Stimulated activated CD8-positive, alpha-beta memory T cell treated with anti-CD3 and anti-CD28 coated beads, Interleukin-15, amount 100 ng/mL, for 4 hours (primary cell): ENCODE data around the gene MGAT4B.

ENCODE experiments used
- DNase-seq, 2 donors: peaks; one replicate each; pipeline ENCODE4 v3.0.0-alpha.2; 2020; ENCODE audit warnings: low read depth in 2 of 2

Gene MGAT4B

DNA sequence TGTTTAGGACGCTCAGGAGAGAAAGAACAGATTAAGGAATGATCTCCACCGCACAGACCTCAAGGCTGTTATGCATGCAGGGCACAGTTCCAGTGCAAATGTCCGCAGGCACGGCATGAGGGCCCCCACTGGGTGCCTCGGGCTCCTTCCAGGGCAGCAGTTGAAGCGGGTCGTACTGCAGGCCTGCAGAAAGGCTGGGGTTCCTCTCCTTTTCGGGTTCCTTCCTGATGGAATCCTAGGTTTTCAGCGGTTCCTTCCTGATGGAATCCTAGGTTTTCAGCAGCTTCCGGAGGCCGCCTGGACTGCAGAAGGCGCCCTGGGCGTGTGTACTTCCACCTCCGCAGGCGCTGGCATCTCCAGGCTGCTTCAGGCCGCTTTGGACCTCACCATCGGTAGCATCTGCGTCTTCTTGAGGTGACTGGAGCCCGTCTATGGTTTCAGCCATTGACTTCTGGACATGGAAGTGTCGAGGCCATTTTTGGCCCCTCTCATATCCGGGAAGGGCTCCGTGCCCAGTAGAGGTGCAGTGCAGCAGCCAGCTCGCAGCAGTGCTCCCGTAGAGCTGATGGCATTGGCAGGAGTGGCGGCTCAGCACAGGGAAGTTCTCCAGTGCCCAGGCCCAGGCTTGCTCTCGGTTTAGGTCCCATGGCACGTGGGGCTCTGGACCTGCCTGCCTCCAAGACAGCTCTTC lies 5.6 kb upstream of the MGAT4B start:
- DNase-seq = no peak

GRCh38 chr5:179805529-179806249 lies 977 bp downstream of the MGAT4B start:
- DNase-seq = no peak

GRCh38 chr5:179805070-179805528 lies 1.6 kb downstream of the MGAT4B start:
- DNase-seq = no peak

GRCh38 chr5:179804555-179804947 lies 2.1 kb downstream of the MGAT4B start:
- no peak for DNase-seq

DNA sequence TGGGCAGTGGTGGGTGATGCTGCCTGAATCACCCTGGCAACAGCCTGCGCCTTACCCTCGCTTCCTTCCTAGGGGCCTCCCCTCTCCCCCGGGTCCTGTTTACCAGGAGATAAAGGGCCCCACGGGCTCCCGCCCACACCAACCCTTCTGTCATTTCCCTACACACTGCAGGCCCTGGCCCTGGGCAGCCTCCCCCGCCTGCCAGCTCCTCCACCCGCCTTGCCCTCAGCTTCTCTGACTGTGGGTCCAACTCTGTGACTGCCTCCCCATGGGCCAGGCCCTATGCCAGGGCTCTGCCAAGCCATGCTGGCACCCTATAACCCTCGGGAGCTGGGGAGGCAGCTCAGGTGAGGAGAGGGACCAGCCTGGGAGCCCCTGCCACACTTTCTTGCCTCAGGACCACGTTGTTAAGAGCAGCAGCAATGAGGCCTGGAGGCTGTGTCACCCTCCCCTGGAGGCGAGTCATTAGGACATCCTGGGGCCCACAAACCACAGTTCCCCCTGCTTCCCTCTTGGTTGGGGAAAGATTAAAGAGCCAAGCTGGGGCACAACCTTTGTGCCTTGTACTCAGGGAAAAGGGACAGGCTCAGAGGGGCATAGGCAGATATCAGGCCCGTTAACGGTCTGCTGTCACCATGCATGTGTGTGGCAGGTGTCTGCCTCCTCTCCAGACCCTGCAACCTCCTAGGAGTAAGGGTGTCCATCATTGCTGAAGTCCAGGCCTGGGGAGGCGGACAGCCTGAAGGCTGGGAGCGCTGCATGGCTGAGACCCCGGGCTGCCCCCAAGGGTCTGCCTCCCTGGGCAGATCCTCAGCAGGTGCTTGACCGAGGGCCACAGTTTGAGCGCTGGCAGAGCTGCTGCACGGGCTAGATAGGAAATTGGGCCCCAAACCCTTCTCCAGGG lies 2.8 kb downstream of the MGAT4B start:
- no peak for DNase-seq

GRCh38 chr5:179802950-179803562 lies 3.6 kb downstream of the MGAT4B start:
- DNase-seq = no peak

DNA sequence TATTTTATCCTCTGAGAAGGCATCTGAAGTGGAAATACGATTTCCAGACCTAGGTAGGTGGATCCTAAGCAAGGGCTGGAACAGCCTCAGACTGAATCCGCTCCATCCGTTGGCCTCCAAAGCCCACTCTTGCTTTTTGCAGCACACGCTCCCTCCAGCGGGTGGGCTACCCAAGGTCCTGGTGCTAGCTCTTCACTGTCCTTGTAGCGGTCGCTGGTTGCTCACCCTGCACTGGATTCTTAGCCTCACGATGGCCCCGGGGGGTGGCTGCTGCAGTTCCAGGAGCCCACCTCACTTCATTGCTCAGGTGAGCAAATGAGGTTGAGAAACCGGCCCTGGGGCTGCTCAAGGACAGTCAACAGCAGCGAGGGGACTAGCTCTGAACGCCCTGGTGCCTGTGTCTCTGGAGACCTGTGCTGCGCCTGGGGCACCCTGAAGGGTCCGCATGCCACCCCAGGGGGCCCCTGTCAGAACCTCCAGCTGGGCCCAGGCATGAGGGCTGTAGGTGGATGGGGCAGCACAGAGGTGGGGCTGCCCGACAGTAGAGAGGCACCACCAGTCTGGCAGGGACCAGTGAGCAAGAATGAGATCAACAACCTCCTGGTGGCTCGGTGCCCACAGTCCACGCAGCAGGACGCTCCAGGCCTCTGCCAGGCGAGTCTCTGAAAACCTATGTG lies 4.3 kb downstream of the MGAT4B start:
- no peak for DNase-seq

DNA sequence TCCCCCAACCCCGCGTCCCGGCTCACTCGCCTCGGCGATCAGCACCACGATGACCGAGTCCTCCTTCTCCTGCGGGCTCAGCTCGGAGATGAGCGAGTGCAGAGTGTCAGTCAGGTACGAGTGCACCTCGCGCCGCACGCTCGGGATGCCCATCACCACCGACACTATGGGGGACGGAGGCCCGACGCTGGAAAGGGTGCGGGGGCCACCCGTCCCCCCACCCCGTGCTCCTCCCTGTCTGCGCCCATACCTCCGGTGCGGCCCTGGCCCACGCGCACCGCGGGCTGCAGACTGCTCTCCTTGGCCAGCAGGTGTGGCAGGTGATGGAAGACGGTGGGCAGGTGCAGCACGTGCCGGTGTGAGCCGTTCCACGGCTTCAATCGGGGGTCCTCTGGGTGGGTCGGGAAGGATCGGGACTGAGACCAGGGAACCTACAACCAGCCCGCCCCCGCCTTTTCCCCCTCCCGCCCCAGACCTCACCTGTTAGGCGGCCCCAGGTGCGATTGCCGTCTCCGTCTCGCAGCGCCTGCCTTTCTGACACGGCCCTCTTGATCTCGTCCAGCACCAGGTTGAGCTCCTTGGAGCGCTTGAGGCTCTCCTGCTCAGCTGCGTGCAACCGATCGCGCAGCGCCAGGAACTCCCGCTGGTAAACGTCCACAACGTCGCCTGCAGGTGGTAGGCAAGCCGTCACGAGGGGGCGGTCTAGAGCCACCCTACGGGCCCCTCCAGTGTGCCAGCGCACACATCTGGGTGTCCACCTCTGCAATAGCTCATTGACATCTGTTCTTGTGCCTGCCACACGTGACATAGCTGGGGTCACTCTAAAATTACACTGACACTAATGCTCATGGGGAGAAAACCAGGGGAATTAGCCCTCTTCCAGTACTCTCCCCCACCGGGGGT lies 5.1 kb downstream of the MGAT4B start:
- peak; percentile 63 to 64 for DNase-seq

DNA sequence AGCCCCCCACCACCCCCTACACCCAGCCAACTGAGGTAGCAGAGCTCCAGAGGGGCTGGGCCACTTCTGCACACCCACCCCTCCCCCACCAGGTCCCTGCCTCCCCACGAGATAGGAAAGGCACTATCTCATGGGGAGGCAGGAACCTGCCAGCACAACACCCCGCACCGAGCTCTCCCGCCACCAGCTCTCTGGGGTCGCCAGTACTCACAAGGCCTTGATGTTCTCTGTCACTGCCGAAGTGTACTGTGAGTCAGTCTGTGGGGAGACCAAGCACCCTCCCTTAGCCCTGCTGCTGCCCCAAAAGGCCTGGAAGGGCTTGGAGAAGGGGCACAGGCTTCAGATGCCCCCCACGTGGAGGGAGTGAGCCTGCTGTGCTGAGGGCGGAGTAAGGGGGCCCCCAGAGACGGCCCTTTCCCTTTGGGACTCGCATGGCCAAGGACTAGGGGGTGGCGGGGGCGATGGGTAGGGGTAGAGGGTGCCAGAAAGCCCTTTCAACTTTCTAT lies 5.9 kb downstream of the MGAT4B start:
- DNase-seq = no peak

DNA sequence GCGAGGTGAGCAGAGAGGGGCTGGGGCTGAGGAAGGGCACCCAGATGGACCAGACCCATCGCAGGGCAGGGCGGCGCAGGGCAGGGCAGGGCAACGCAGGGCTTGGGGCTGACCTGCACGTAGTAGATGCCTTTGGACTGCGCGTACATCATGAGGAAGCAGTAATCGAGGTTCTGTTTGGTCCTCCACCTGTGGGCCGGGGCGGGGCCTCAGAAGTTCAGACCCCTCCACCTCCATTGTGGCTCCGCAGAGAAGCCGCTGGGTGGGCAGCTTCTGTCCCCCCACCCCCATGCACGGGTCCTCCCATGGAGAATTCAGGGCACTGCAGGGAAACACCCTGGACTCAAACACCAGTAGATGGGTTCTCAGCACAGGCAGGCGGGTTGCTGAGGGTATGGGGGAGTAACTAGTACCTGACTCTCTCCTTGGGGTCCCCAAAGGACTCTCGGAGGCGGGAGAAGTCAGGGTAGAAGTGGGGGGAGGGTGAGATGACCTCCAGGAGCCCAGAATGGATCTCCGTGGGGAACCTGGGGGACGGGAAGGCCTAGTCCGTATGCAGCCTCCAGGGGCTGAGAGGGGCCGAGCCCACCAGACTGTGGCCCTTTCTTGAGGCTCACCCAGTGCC lies 6.5 kb downstream of the MGAT4B start:
- DNase-seq = no peak

GRCh38 chr5:179799644-179799973 lies 7.1 kb downstream of the MGAT4B start:
- DNase-seq = no peak

DNA sequence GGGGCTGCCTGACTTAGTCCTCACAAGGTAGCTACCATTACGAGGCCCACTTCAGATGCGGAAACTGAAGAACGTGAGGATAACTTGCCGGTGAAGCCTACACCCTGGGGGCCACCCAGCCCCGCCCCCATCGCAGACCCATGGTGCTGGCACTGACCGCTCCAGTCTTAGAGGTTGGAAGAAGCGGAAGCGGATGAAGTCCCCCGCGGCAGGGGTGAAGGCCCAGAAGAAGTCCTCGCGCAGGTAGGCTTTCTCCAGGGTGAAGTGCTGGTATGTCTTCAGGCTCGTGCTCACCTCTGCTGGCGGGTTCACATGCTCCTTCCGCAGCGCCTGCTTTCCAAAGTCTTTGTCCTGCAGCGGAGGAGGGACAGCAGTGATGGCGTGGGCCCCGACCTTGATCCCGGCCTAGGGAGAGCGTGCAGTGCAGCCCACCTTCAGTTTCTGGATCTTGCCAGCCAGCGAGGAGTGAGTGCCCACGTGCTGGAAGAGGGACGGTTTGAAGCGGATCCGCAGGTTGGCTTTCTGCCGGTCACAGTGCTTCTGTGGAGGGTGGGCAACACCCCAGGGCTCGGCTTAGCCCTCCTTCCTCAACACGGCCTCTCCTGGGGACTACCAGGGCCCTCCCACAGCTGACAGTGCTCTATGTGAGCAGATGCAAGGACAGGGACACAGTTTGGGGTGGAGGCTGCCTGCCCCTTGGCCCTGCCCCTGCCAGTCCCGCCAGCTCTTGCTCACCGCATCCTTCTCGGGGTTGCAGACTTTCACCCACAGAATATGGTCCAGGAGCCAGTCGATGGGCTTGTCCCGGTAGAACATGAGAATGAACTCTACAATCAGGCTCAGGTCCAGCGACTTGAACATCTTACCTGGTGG lies 7.7 kb downstream of the MGAT4B start:
- DNase-seq = no peak

- DNase-seq = no peak
Measured at GRCh38 chr5:179798144-179798770, 8.4 kb downstream of the MGAT4B start.

GRCh38 chr5:179797741-179798140 lies 8.9 kb downstream of the MGAT4B start:
- DNase-seq = no peak

- DNase-seq = no peak
Measured at GRCh38 chr5:179796877-179797608, 9.6 kb downstream of the MGAT4B start.

DNA sequence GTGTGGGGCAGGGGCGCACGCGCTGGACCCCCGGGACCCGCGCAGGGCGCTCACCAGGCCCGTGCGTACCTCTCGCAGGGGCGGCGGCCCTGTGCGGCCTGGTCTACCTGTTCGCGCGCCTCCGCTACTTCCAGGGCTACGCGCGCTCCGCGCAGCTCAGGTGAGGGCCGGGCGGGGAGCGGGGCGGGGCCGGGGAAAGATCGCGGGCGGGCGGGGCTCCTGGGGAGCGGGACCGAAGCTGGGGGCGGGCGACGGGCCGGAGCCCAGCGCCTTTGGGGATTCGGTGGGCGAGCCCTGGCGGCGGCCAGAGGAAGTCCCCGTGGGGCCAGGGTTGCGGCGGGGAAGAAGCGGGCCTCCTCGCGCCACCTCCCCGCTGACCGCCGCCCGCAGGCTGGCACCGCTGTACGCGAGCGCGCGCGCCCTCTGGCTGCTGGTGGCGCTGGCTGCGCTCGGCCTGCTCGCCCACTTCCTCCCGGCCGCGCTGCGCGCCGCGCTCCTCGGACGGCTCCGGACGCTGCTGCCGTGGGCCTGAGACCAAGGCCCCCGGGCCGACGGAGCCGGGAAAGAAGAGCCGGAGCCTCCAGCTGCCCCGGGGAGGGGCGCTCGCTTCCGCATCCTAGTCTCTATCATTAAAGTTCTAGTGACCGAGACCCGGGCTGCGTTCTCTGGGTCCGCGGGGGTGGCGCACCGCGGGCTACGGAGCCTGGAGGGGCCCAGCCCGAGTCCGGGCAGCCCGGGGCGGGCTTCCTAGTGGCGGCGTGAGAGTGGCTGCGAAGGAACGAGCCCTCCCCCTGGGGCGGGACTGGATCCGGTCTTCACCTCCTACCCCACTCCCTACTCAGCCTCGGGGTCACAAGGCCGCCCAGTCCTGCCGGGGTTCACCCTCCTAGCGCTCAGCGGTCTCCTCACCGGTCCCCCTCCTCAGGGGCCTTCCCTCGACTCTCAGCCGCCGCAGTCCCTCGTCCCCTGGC lies 10.5 kb downstream of the MGAT4B start:
- DNase-seq = no peak
